GM21515 (cell line): ENCODE measurements around the gene TAS2R40.
"Not testable (repeated sequence)": the region's sequence is repeated elsewhere in the genome, so short reads cannot be mapped to it uniquely, and the experiment has no call there.

ENCODE experiments used
- ATAC-seq: cut with Tn5 transposase; IDR thresholded peaks from one replicate; pipeline ENCODE4 v1.9.1; 2021; ENCODE audit not compliant: unreplicated experiment

Gene TAS2R40

DNA sequence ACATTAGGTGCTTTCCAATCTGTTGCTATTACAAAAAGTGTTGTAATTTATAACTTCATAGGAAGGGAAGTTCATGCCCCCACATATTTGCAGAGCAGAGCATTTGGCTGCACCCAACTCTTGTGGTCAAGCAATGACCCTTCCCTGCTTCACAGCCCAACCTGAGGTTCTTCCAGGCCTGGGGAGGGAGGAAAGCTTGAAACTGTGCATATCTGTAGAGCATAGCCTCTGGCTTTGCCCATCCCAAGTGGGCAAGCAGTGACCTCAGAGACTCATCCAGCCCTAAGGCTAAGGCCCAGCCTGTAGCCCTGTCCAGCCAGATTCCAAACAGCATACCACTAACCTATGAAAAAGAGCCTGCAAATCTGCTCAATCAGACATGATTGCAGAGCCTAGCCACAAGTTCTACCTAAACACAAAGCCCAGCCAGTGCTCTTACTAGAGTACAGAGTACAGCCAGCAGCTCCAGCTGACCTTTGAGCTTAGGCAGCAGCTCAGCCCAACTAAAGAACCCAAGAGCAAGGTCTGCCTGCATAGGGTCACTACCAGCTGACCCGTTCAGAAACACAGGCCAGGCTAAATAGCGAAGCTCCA lies 27.0 kb downstream of the TAS2R40 start:
- no peak for ATAC-seq

DNA sequence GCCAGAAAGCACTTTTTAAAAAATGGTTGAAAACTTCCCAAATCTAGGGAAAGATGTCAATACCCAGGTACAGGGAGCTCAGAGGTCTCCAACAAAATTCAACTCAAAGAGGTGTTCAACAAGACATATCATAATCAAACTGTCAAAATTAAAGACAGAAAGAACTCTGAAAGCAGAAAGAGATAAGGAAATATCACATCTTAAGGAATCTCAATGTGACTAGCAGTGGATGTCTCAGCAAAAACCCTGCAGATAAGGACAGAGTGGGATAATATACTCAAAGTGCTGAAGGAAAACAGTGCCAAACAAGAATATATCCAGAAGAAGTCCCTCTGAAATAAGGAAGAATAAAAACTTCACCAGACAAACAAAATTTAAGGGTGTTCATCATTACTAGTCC lies 28.4 kb downstream of the TAS2R40 start:
- no peak for ATAC-seq

DNA sequence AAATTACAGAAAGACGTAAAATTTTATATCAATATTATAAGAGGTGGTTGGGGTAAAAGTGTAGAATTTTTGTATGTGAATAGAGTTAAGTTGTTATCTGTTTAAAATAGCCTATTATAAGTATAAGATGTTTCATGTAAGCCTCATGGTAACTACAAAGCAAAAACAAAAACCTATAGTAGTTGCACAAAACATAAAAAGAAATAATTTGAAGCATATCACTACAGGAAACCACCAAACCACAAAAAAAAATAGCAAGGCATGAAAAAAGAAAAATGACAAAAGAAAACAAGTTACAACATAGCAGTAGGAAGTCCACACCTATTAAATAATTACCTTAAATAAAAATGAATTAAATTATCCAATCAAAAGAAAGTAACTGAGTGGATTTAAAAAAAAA lies 29.0 kb downstream of the TAS2R40 start:
- no peak for ATAC-seq

DNA sequence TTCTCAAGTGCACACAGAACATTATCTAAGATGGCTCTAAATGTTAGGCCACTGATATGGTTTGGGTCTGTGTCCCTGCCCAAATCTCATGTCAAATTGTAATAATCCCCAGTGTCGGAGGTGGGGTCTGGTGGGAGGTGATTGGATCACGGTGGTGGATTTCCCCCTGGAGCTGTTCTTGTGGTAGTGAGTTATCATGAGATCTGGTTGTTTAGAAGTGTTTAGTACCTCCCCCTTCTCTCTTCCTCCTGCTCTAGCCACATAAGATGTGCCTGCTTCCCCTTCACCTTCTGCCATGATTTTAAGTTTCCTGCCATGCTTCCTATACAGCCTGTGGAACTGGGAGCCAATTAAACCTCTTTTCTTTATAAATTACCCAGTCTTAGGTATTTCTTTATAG lies 30.2 kb downstream of the TAS2R40 start:
- no peak for ATAC-seq

DNA sequence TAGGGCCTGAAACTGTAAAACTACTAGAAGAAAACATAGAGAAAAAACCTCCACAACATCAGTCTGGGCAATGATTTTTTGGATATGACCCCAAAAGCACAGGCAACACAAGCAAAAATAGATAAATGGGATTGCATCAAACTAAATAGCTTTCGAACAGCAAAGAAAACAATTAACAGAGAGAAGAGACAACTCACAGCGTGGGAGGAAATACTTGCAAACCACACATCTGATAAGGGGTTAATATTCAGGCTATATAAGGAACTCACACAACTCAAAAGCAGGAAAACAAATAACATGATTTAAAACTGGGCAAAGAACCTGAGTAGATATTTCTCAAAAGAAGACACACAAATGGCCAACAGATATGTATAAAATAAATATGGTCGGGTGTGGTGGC lies 33.7 kb downstream of the TAS2R40 start:
- no peak for ATAC-seq

DNA sequence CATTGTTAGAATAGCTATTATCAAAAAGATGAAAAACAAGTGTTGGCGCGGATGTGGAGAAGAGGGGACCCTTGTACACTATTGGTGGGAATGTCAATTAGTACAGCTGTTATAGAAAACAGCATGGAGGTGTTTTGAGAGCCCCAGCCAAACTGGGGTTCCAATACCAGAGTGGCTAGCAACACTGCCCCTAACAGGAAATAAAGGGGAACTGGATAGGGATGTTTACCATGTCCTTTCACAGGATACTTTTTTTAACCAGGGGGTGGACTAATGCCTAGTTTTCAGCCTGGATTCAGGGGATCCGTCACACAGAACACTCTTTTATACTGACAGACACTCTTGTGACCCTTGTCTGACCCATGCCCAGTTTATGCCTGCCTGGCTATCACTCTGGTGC lies 34.5 kb downstream of the TAS2R40 start:
- no peak for ATAC-seq

DNA sequence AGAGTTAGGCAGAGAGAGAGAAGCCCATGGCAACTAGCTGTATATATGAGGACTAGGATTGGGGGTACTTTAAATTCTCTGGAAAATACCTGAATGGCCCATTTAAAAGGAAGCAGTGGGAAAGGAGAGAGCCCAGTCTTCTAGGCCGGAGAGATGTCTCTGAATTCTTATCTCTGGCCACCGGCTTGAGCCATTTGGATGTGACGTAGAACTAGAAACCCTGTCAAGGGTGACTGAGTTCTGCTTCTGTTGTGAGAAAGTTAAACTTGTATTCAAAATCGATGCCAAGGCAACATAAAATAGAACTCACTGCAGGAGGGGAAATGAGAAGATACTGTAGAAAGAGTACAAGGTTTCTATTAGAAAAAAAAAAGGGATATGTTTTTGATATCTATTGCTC lies 35.1 kb downstream of the TAS2R40 start:
- ATAC-seq, result peak; percentile 79

DNA sequence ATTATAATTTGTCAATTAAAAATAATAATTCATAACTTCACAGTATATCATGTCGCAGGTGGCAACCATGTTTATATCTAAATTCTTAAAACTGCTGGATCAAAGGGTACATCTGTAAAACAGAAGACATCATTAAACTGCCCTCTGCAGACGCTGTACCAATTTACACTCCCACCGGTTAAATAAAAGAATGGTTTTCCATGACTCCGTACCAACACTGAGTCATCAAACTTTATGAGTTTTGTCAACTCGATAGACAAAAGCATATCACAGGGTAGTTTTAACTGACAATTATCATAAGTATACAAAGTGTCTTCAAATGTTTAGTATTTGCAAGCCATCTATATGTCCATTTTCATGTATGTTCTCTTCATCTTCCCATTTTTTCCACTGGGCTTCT lies 35.7 kb downstream of the TAS2R40 start:
- no peak for ATAC-seq

DNA sequence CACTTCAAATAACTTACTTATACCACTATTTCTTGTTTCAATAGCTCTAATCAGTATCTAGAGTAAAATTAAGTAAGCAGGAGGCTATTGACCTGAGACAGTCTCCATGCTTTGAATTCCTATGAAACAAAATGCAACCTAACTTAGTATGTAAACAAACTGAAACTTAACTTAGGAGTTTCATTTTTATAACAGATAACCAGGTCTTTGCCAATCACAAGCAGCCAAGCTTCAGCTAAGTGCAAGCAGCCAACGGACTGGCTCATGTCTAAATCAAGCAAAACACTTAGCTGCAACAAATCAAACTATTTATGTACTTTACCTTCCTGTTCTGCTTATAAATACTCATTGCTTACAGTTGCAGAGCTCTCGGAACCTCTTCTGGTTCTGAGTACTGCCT lies 37.0 kb downstream of the TAS2R40 start:
- peak; percentile 40 for ATAC-seq

DNA sequence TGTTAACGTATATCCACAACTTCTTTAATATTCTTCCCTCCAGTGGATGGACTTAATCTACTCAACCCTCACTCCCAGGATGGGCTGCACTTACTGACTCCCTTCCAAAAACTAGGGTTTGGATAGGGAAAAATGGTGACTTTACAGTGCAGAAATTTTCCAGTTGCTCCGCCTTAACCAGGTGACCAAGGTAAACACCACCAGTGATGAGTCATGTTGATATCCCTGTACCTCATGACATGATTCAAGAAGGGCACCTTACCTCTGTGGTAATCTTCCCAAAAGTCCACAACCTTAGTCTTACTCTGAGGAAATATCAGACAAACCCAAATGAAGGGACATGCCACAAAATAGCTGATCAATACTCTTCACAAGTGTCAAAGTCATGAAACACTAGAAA lies 37.9 kb downstream of the TAS2R40 start:
- no peak for ATAC-seq

DNA sequence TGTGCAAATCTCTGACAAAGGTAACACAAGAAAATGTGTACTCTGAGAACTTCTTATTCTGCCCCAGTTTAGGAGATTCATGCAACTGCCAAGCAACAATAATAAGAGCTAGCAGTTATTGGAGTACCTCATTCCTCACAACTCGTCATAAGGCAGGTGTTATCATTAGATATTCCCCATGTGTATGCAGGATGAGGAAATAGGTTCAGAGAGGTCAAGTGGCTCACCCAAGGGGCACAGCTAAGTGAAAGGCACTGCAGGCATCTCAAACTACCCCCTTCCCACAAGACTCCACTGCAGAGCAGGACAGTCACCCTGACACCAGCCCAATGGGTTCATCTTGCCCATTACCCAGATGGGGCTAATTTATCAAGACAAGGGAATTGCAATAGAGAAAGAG lies 40.1 kb downstream of the TAS2R40 start:
- no peak for ATAC-seq

DNA sequence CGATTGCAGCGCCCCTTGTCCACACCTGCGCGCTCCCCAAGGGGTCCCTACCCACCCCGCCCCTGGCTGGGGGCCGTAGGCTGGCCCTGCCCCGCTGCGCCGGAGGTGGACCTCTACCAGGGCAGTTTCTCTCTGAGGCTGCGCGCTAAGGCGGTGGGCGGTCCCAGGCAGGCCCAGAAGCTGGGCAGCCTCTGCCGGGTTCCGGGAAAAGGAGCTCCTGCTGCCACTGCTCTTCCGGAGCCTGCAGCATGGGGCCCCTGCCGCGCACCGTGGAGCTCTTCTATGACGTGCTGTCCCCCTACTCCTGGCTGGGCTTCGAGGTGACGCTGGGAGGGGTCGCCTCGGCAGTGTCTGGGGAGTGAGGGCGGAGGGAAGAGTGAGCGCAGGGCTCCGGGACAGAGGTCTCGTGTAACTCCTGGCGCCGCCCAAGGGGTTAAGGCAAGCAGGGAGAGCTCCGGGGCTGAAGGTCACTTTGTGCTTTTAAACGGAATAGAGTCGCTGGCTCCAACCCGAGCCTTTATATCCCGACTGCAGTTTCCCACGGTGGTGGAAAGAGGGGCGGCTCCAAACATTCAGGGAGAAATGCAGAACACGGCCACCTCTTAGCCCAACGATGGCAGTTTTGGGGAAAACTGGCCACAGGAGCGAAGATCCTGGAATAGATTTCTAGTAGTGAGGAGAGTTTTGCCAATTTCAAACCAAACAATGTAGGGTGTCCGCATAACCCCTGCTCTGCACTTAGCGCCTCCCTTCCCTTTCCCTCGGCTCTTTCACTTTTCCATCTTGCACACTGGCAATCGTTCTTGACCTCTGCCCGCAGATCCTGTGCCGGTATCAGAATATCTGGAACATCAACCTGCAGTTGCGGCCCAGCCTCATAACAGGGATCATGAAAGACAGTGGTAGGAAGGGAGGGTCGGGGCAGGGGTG lies 41.7 kb downstream of the TAS2R40 start, which contains the start of gene GSTK1:
GSTK1 (plus strand) TSS at position 176 of the 930 bp plus-strand sequence; CDS start at position 249, 73 bp downstream.
- ATAC-seq, result peak; percentile 98

DNA sequence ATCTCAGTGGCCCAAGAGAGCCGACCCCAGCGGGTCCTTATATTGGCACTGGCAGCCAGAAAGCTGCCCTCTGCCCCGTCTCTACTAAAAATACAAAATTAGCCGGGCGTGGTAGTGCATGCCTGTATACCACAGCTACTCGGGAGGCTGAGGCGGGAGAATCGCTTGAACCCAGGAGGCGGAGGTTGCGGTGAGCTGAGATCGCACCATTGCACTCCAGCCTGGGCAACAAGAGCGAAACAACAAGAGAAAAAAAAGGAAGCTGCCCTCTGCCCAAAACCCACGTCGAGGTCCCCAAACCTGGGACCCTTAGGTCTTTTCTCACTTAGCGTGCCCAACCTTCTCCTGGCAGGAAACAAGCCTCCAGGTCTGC lies 42.3 kb downstream of the TAS2R40 start:
- not testable (repeated sequence) for ATAC-seq

DNA sequence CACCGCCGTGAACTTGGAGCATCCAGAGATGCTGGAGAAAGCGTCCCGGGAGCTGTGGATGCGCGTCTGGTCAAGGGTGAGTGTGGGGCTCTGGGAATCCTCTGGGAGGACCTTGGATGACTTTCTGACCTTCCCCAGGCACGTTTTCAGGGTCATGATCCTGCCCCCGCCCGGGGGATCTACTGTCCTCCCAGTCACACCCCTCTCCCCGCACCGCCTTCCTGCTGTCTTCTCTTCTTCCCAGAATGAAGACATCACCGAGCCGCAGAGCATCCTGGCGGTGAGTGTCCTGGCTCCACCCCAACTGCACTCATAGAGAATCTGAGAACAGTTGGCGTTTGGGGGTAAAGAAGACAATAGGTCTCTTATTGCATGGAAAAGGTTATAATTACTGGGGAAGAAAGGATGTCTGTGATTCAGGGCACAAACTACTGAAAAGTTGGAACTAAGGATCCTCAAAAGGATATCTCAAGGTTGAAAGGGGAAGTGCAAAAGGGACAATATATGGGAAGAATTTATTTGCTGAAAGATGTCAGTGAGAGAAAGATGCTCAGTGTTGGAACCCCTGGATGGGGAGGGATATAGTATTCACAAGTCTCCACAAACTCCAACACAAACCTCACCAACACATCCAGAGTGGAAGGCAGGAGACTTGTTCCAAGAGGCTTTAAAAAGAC lies 43.3 kb downstream of the TAS2R40 start:
- no peak for ATAC-seq

DNA sequence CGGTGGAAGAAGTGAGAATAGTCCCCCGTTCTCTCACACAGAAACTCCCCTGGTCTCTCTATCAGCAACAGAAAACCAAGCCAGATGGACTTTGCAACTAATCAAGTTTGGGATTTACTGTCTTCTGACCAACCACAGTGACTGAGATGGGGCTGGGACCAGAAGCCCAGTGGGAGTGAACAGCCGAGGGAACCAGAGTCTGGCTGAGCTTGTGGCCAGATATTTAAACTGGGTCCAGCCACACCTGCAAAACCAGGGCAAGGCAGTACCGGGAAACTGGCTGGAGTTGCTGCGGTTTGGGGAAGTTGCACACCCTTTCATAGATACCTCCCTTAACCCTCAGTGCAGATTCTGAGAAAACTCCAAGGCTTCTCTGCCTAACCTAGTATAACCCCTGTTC lies 47.4 kb downstream of the TAS2R40 start:
- no peak for ATAC-seq

DNA sequence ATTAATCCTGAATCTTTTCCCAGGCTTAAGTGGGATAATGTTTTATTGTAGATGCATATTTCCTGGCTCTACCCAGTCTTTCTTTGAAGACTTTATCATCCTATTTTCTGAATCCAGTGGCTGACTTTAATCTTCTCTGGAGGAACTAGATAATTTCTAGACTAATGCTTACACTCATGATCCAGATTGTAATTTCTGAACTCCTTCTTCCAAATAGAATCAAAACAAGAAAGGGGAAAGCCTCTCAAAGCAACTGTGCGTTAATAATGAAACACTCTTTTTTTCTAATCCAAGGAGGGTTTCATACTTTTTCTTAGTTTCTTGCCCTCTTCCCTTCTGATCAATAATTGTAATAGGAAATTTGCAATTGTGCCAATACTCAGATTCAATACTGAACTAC lies 49.4 kb downstream of the TAS2R40 start:
- no peak for ATAC-seq
